ENCODE results near the gene GALNT18. TPM values are rescaled to one million over a fixed set of nuclear protein-coding genes. Genes with fewer than 3 reads are reported as not detected.
"Not testable (repeated sequence)": the region's sequence is repeated elsewhere in the genome, so short reads cannot be mapped to it uniquely, and the experiment has no call there.

Gene GALNT18
- total RNA-seq, 1 donor from 2014 or later, result 46.4 TPM

GRCh38 chr11:11451501-11452005 lies 170.3 kb downstream of the GALNT18 start:
- Histone ChIP-seq H3K27ac (no peak overlapping the region), H3K27me3 (ENCODE audit: low read depth) (no peaks in the 10 kb centered on the region), H3K9me3 (no peaks in the 10 kb centered on the region), H3K4me3 (no peak overlapping the region), H3K4me1 (peaks cover 8% of the 10 kb centered on the region), H3K36me3 (no peaks in the 10 kb centered on the region)
- no peak for DNase-seq
- intact Hi-C loops (cut with DNase I), result no loop called here
- TF ChIP-seq CTCF (IDR thresholded peaks at IDR 0.05), result no peak
- ATAC-seq, result no peak

- no peak for TF ChIP-seq CTCF (IDR thresholded peaks at IDR 0.05)
- H3K27me3 ChIP-seq (ENCODE audit: low read depth), result no peaks in the 10 kb centered on the region
- DNase-seq, result no peak
- ATAC-seq, result no peak
- H3K4me1 ChIP-seq, result peaks cover 8% of the 10 kb centered on the region
- no peaks in the 10 kb centered on the region for H3K9me3 ChIP-seq
- H3K36me3 ChIP-seq, result no peaks in the 10 kb centered on the region
- no peak overlapping the region for H3K4me3 ChIP-seq
- intact Hi-C loops (cut with DNase I), result no loop called here
- peak overlapping the region; percentile 36 for H3K27ac ChIP-seq
Measured at GRCh38 chr11:11450744-11451362, 171.0 kb downstream of the GALNT18 start.

- Histone ChIP-seq H3K27me3 (ENCODE audit: low read depth) (no peaks in the 10 kb centered on the region), H3K36me3 (no peaks in the 10 kb centered on the region), H3K4me3 (no peak overlapping the region), H3K27ac (no peak overlapping the region), H3K4me1 (peaks cover 22% of the 10 kb centered on the region), H3K9me3 (no peaks in the 10 kb centered on the region)
- intact Hi-C loops (cut with DNase I), result no loop called here
- no peak for DNase-seq
- no peak for ATAC-seq
- TF ChIP-seq CTCF (IDR thresholded peaks at IDR 0.05), result no peak
Measured at GRCh38 chr11:11449327-11449726, 172.5 kb downstream of the GALNT18 start.

GRCh38 chr11:11448626-11449025 lies 173.2 kb downstream of the GALNT18 start:
- no peaks in the 10 kb centered on the region for H3K9me3 ChIP-seq
- intact Hi-C loops (cut with DNase I), result no loop called here
- DNase-seq (no peak), ATAC-seq (no peak)
- no peak overlapping the region for H3K4me3 ChIP-seq
- TF ChIP-seq CTCF (IDR thresholded peaks at IDR 0.05), result no peak
- no peaks in the 10 kb centered on the region for H3K36me3 ChIP-seq
- peaks cover 29% of the 10 kb centered on the region for H3K4me1 ChIP-seq
- no peaks in the 10 kb centered on the region for H3K27me3 ChIP-seq (ENCODE audit: low read depth)
- no peak overlapping the region for H3K27ac ChIP-seq

DNA sequence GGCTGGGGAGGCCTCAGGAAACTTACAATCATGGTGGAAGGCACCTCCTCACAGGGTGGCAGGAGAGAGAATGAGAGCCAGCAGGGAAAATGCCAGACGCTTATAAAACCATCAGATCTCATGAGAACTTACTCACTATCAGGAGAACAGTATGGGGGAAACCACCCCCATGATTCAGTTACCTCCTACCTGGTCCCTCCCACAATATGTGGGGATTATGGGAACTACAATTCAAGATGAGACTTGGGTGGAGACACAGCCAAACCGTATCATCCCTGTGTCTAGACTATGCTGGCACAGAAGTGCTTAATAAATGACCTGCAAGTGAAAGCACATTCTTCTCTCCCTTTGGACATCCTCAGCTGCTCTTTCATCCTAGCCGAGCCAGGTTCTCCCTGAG lies 174.2 kb downstream of the GALNT18 start:
- not testable (repeated sequence) for H3K27ac ChIP-seq
- H3K4me1 ChIP-seq, result peaks cover 33% of the 10 kb centered on the region

DNA sequence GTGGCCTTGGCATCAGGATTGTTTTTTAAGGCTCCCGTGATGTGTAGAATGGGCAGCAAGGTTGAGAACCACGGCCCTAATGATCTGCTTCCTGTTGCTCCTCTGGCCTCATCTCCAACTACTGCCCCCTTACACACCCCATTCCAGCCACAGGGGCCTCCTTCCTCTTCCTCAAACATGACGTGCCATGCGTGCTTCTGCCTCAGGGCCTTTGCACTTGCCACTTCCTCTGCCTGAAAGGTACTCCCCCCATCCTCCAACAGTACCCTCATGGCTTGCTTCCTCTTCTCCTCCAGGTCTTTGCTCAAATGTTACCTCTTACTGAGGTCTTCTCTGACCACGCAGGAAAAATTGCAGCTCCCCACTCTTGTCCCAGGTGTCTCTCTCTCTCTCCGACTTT lies 174.8 kb downstream of the GALNT18 start:
- TF ChIP-seq CTCF (IDR thresholded peaks at IDR 0.05), result no peak
- H3K9me3 ChIP-seq, result no peaks in the 10 kb centered on the region
- no peak overlapping the region for H3K4me3 ChIP-seq
- intact Hi-C loops (cut with DNase I), result no loop called here
- no peak for DNase-seq
- no peaks in the 10 kb centered on the region for H3K27me3 ChIP-seq (ENCODE audit: low read depth)
- H3K27ac ChIP-seq, result no peak overlapping the region
- peaks cover 33% of the 10 kb centered on the region for H3K4me1 ChIP-seq
- ATAC-seq, result no peak
- H3K36me3 ChIP-seq, result no peaks in the 10 kb centered on the region

More for the DNA sequence above, 174.2 kb downstream of the GALNT18 start:
- intact Hi-C loops (cut with DNase I); H3K4me3 ChIP-seq; H3K9me3 ChIP-seq; ATAC-seq; H3K27me3 ChIP-seq (ENCODE audit: low read depth); DNase-seq; H3K36me3 ChIP-seq: not testable (repeated sequence)
